ENCODE measurements around the gene BCL11B.

Gene BCL11B

DNA sequence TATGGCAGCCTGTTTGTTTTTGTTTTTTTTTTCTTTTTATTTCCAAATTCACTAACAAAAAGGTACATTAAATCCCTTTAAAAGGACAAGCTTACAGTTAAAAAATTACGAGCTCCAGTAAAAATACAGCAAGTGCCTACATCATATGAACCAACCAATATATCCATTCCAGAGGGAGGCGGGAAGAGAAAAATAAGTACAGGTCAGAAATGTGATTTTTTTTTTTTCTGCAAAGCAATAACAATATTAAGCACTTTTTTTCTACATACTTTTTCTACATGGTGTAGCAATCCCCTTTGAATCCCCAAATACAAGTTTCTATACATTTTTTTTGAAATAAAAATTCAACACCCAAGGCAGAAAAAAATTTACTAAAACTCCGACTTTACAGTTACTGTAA, 100.6 kb downstream of the BCL11B start:
- Histone ChIP-seq H3K4me1 (ENCODE audit: control insufficient read depth in 1 of 2, insufficient read depth in 2 of 2, low read length in 2 of 2) (no peaks in the 10 kb centered on the region), H3K27ac (ENCODE audit: low read depth, low read length) (no peak overlapping the region), H3K4me3 (ENCODE audit: low read depth in 1 of 2, low read length in 2 of 2) (no peak overlapping the region), H3K27me3 (ENCODE audit: control insufficient read depth in 1 of 2, insufficient read depth in 2 of 2, low read length in 2 of 2) (no peaks in the 10 kb centered on the region), H3K9me3 (ENCODE audit: control insufficient read depth in 1 of 2, low read length in 2 of 2) (no peaks in the 10 kb centered on the region), H3K36me3 (ENCODE audit: control insufficient read depth in 1 of 2, insufficient read depth in 2 of 2, low read length in 2 of 2) (peaks cover 0 to 3% of the 10 kb centered on the region in 2 donors), H3K9ac (ENCODE audit: low read depth in 1 of 2, low read length in 2 of 2) (no peak overlapping the region)

DNA sequence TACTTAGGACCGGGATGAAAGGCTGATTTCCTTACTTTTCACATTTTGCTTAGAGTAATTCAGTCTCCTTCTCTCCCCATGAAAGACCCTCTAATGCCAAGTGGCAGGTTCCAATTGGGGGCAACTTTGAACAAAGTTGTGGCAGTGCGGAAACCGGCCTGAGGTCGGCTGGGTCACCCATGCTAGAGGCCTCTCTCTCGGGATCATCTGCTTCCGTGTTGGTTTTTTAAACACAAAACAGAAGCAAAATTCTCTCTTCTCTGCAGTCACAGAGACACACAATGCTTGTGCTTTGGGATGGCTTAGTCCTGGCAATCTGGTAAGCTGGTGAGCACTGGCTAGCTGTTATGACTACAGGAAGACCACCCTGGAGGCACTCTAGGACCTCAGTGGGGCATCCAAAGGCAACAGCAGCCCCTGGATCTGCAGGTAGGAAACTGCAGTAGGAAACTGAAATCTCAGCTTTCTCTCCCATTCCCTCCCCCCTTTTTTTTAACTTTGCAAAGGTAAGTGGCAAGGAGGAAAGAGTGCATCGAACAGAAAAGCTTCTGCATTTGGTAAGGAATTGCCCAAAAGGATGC, 102.1 kb downstream of the BCL11B start:
- Histone ChIP-seq H3K36me3 (ENCODE audit: control insufficient read depth in 1 of 2, insufficient read depth in 2 of 2, low read length in 2 of 2) (peaks cover 0 to 3% of the 10 kb centered on the region in 2 donors), H3K4me1 (ENCODE audit: control insufficient read depth in 1 of 2, insufficient read depth in 2 of 2, low read length in 2 of 2) (no peaks in the 10 kb centered on the region), H3K9ac (ENCODE audit: low read depth in 1 of 2, low read length in 2 of 2) (no peak overlapping the region), H3K27me3 (ENCODE audit: control insufficient read depth in 1 of 2, insufficient read depth in 2 of 2, low read length in 2 of 2) (no peaks in the 10 kb centered on the region), H3K9me3 (ENCODE audit: control insufficient read depth in 1 of 2, low read length in 2 of 2) (no peaks in the 10 kb centered on the region), H3K4me3 (ENCODE audit: low read depth in 1 of 2, low read length in 2 of 2) (no peak overlapping the region), H3K27ac (ENCODE audit: low read depth, low read length) (no peak overlapping the region)

DNA sequence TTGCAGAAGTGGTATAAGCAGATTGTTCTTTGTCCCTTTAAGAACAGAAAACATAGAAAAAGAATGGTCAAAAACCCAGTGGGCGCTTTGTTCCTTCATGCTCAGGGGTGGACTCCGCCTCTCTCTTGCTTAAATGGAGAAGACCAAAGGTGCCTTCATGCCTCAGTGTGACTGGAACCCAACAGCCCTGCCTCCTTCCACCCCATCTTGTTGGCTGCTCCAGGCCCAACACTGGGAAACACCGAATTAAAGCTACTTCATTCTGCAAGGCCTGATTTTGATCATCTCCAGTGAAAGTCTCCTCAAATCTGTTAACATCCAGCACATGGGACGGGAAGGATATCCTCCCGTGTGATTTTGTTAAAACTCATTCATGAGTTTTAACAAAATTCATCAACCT, 103.7 kb downstream of the BCL11B start:
- Histone ChIP-seq H3K36me3 (ENCODE audit: control insufficient read depth in 1 of 2, insufficient read depth in 2 of 2, low read length in 2 of 2) (no peaks in the 10 kb centered on the region), H3K27ac (ENCODE audit: low read depth, low read length) (no peak overlapping the region), H3K9me3 (ENCODE audit: control insufficient read depth in 1 of 2, low read length in 2 of 2) (no peaks in the 10 kb centered on the region), H3K4me1 (ENCODE audit: control insufficient read depth in 1 of 2, insufficient read depth in 2 of 2, low read length in 2 of 2) (no peaks in the 10 kb centered on the region), H3K27me3 (ENCODE audit: control insufficient read depth in 1 of 2, insufficient read depth in 2 of 2, low read length in 2 of 2) (no peaks in the 10 kb centered on the region), H3K9ac (ENCODE audit: low read depth in 1 of 2, low read length in 2 of 2) (no peak overlapping the region), H3K4me3 (ENCODE audit: low read depth in 1 of 2, low read length in 2 of 2) (no peak overlapping the region)

DNA sequence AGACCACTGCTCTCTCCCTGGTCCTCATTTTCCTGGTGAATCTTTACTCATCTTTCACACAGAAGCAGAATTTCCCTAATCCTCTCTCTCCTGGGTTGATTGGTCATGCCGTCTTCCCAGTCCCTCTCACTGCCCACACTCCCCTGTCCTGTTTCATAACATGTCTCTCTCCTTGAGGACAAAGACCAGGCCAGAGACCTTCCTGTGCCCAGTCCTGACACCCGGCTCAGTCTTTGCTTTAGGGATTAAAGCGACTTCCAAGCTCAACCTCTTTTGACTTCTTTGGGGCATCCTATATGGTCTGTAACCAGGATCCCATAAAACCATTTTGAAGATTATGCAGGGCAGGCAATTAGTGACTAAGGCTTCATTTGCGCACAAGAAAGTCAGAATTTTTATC, 105.5 kb downstream of the BCL11B start:
- Histone ChIP-seq H3K27ac (ENCODE audit: low read depth, low read length) (no peak overlapping the region), H3K4me1 (ENCODE audit: control insufficient read depth in 1 of 2, insufficient read depth in 2 of 2, low read length in 2 of 2) (no peaks in the 10 kb centered on the region), H3K36me3 (ENCODE audit: control insufficient read depth in 1 of 2, insufficient read depth in 2 of 2, low read length in 2 of 2) (no peaks in the 10 kb centered on the region), H3K9ac (ENCODE audit: low read depth in 1 of 2, low read length in 2 of 2) (no peak overlapping the region), H3K27me3 (ENCODE audit: control insufficient read depth in 1 of 2, insufficient read depth in 2 of 2, low read length in 2 of 2) (no peaks in the 10 kb centered on the region), H3K9me3 (ENCODE audit: control insufficient read depth in 1 of 2, low read length in 2 of 2) (no peaks in the 10 kb centered on the region), H3K4me3 (ENCODE audit: low read depth in 1 of 2, low read length in 2 of 2) (no peak overlapping the region)

DNA sequence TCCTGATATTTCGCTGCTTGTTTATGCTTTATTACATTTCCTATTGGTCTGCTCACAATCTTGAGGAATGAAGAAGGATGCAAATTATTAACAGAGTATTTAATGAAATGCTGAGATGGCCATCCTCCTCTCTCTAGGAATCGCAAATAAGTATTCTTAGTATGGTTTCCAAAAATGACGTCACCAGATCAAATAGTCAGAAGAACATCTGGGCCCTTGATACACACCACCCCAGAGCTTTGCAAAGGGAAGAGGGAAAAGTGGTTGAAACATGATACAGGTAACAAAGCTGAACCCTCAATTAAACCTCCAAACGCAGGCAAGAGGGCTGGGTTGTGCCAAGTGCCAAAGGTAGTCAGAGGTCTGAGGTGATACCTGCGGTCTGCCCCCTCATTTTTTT, 107.3 kb downstream of the BCL11B start:
- Histone ChIP-seq H3K27ac (ENCODE audit: low read depth, low read length) (no peak overlapping the region), H3K27me3 (ENCODE audit: control insufficient read depth in 1 of 2, insufficient read depth in 2 of 2, low read length in 2 of 2) (no peaks in the 10 kb centered on the region), H3K4me1 (ENCODE audit: control insufficient read depth in 1 of 2, insufficient read depth in 2 of 2, low read length in 2 of 2) (no peaks in the 10 kb centered on the region), H3K4me3 (ENCODE audit: low read depth in 1 of 2, low read length in 2 of 2) (no peak overlapping the region), H3K36me3 (ENCODE audit: control insufficient read depth in 1 of 2, insufficient read depth in 2 of 2, low read length in 2 of 2) (no peaks in the 10 kb centered on the region), H3K9me3 (ENCODE audit: control insufficient read depth in 1 of 2, low read length in 2 of 2) (no peaks in the 10 kb centered on the region), H3K9ac (ENCODE audit: low read depth in 1 of 2, low read length in 2 of 2) (no peak overlapping the region)

DNA sequence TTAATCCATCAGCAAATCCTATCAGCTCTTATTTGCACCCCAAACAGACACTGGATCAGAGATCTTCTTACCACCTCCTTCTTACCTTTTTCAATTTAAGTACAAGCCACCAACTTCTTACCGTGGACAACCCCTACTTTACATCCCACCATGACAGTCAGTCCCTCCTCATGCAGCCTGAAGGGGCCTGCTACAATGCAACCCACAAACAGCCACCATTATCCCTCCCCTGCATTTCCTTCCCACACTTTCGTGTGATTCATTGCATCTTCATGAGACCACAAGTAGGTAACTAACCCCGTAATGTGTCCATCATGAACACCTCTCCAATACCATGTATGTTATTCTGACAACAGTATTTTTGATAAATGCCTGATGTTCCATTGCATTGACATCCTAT, 108.6 kb downstream of the BCL11B start:
- H3K9me3 ChIP-seq (ENCODE audit: control insufficient read depth in 1 of 2, low read length in 2 of 2): no peaks in the 10 kb centered on the region
- no peak overlapping the region for H3K9ac ChIP-seq (ENCODE audit: low read depth in 1 of 2, low read length in 2 of 2)
- no peak overlapping the region for H3K27ac ChIP-seq (ENCODE audit: low read depth, low read length)
- H3K27me3 ChIP-seq (ENCODE audit: control insufficient read depth in 1 of 2, insufficient read depth in 2 of 2, low read length in 2 of 2): no peaks in the 10 kb centered on the region
- H3K4me3 ChIP-seq (ENCODE audit: low read depth in 1 of 2, low read length in 2 of 2): no peak overlapping the region
- H3K4me1 ChIP-seq (ENCODE audit: control insufficient read depth in 1 of 2, insufficient read depth in 2 of 2, low read length in 2 of 2): no peaks in the 10 kb centered on the region
- H3K36me3 ChIP-seq (ENCODE audit: control insufficient read depth in 1 of 2, insufficient read depth in 2 of 2, low read length in 2 of 2): no peaks in the 10 kb centered on the region

DNA sequence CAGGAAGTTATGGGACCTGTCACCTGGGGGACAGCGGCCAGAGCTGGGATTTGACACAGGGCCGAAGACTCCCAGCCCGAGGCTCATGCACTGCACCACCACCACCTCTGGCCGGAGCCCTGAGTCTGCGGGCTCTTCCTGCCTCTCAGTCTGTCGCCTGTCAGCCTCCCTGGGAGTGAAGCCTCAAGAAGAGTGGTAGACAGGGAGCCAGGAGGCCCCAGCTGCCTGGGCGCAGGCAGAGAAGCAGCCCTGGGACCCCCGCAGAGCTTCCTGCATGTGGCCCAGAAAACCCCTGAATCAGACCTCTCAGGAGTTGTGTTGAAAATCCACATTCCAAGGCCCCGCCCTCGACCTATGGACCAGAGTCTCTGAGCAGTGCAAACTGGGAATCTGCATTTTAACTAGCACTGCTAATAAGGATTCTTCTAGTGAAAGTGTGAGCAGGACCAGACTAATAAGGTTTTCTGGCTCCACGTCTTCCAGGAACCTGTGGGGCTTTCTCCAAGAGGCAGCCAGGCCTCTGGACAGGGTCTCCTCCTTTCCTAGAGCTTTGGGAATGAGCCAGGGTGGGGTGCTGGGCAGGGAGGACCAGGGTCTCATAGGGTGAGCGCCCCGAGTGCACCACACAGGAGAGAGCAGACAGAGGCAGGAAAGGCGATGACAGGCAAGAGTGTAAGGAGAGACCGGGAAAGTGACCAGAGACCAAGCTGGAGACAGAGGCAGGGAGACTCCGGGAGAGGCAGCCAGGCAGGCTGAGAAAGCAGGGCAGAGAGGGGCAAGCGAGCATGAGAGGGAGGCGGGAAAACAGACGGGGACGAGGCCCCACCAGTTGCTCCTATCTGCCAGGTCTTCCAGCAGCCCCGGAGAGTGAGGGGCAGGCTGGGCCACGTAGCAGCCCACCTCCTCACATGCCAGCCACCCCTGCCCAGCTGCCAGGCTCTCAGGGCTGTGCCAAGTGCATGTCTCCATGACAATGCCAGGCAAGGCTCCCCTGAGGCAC, 112.4 kb downstream of the BCL11B start:
- H3K27me3 ChIP-seq (ENCODE audit: control insufficient read depth in 1 of 2, insufficient read depth in 2 of 2, low read length in 2 of 2): no peaks in the 10 kb centered on the region
- no peak overlapping the region for H3K4me3 ChIP-seq (ENCODE audit: low read depth in 1 of 2, low read length in 2 of 2)
- no peak overlapping the region for H3K27ac ChIP-seq (ENCODE audit: low read depth, low read length)
- no peaks in the 10 kb centered on the region for H3K9me3 ChIP-seq (ENCODE audit: control insufficient read depth in 1 of 2, low read length in 2 of 2)
- H3K36me3 ChIP-seq (ENCODE audit: control insufficient read depth in 1 of 2, insufficient read depth in 2 of 2, low read length in 2 of 2): no peaks in the 10 kb centered on the region
- no peak overlapping the region for H3K9ac ChIP-seq (ENCODE audit: low read depth in 1 of 2, low read length in 2 of 2)
- no peaks in the 10 kb centered on the region for H3K4me1 ChIP-seq (ENCODE audit: control insufficient read depth in 1 of 2, insufficient read depth in 2 of 2, low read length in 2 of 2)

DNA sequence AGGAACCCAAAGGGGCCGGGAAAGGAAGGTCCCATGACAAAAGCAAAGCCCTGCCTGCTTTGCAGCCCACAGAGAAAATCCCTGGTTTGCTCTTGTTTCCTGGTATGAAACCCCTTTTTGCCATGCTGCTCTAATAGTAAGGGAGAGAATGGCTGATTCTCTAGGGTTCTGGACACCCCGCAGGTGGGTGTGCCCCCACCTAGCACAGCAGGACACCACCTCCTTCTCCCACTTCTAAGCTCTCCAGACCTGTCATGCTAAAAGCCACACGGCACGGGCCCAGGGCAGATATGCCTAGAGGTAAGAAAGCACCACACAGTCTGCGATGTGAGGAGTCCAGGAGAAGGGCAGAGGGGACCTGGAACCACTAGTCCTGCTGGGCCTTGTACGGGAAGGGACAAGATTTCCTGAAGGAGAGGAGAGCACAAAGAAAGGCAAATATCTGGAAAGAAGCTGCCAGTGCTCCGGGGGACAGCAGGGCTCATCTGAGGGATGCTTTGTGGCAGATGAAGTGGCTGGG, 113.3 kb downstream of the BCL11B start:
- no peaks in the 10 kb centered on the region for H3K27me3 ChIP-seq (ENCODE audit: control insufficient read depth in 1 of 2, insufficient read depth in 2 of 2, low read length in 2 of 2)
- no peaks in the 10 kb centered on the region for H3K9me3 ChIP-seq (ENCODE audit: control insufficient read depth in 1 of 2, low read length in 2 of 2)
- H3K27ac ChIP-seq (ENCODE audit: low read depth, low read length): no peak overlapping the region
- H3K9ac ChIP-seq (ENCODE audit: low read depth in 1 of 2, low read length in 2 of 2): no peak overlapping the region
- no peaks in the 10 kb centered on the region for H3K4me1 ChIP-seq (ENCODE audit: control insufficient read depth in 1 of 2, insufficient read depth in 2 of 2, low read length in 2 of 2)
- H3K4me3 ChIP-seq (ENCODE audit: low read depth in 1 of 2, low read length in 2 of 2): no peak overlapping the region
- H3K36me3 ChIP-seq (ENCODE audit: control insufficient read depth in 1 of 2, insufficient read depth in 2 of 2, low read length in 2 of 2): no peaks in the 10 kb centered on the region

DNA sequence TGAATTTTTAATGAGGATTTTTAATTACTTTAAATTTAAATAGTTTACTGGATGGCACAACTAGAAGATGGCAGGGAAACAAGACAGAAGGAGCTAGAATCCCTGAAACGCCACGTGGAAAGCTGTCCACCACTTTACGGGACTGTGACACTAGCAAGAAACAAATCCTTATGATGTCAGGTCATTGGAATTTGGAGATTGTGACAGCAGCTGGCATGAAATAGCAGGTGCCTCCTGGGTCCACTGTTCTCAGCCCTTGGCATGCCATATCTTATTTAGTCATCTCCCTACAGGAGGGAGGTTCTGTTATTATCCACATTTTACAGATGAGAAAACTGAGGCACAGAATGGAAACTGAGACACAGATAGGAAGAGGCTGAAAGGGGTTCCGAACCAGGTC, 113.8 kb downstream of the BCL11B start:
- Histone ChIP-seq H3K27me3 (ENCODE audit: control insufficient read depth in 1 of 2, insufficient read depth in 2 of 2, low read length in 2 of 2) (no peaks in the 10 kb centered on the region), H3K9ac (ENCODE audit: low read depth in 1 of 2, low read length in 2 of 2) (no peak overlapping the region), H3K4me3 (ENCODE audit: low read depth in 1 of 2, low read length in 2 of 2) (no peak overlapping the region), H3K4me1 (ENCODE audit: control insufficient read depth in 1 of 2, insufficient read depth in 2 of 2, low read length in 2 of 2) (no peaks in the 10 kb centered on the region), H3K9me3 (ENCODE audit: control insufficient read depth in 1 of 2, low read length in 2 of 2) (no peaks in the 10 kb centered on the region), H3K27ac (ENCODE audit: low read depth, low read length) (no peak overlapping the region), H3K36me3 (ENCODE audit: control insufficient read depth in 1 of 2, insufficient read depth in 2 of 2, low read length in 2 of 2) (no peaks in the 10 kb centered on the region)

DNA sequence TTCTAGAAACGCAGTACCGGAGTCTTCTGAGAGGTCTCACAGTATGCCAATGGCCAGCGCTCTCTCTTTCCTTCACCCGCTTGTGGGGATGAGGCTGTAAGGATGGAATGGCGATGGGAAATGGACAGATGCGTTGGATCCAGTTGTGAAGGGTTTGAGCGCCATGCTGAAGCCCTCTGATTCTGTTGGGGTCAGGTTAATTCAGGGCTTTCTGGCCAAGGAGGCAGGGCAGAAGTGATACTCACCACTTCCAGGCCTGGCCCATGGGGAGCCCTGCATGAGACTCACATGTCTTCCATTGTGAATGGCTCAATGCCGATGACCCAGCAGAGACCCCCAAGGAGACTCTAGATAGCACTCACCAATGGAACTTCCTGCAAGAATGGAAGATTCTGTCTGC, 114.3 kb downstream of the BCL11B start:
- H3K9ac ChIP-seq (ENCODE audit: low read depth in 1 of 2, low read length in 2 of 2): no peak overlapping the region
- H3K4me3 ChIP-seq (ENCODE audit: low read depth in 1 of 2, low read length in 2 of 2): no peak overlapping the region
- H3K9me3 ChIP-seq (ENCODE audit: control insufficient read depth in 1 of 2, low read length in 2 of 2): no peaks in the 10 kb centered on the region
- no peak overlapping the region for H3K27ac ChIP-seq (ENCODE audit: low read depth, low read length)
- H3K4me1 ChIP-seq (ENCODE audit: control insufficient read depth in 1 of 2, insufficient read depth in 2 of 2, low read length in 2 of 2): no peaks in the 10 kb centered on the region
- H3K27me3 ChIP-seq (ENCODE audit: control insufficient read depth in 1 of 2, insufficient read depth in 2 of 2, low read length in 2 of 2): no peaks in the 10 kb centered on the region
- no peaks in the 10 kb centered on the region for H3K36me3 ChIP-seq (ENCODE audit: control insufficient read depth in 1 of 2, insufficient read depth in 2 of 2, low read length in 2 of 2)

Measured in duodenal mucosa (tissue), 2 donors.